SK-N-SH (cell line): ENCODE data around the gene DENR. TPM values are rescaled to one million over a fixed set of nuclear protein-coding genes. Genes with fewer than 3 reads are reported as not detected.
A peak's percentile ranks its signal among the peaks of the same experiment; 100 is the strongest.

Experiments
- CTCF ChIA-PET: fragments of 300-600, 350-600 bp; formaldehyde crosslinking; extraction: SDS; loops from one replicate; lab custom pipeline; 2021; lab: Yijun Ruan, JAX
- POLR2A ChIA-PET: fragments of 350-600 bp; sonication (Branson Sonifier 250); formaldehyde crosslinking; extraction: SDS; loops from one replicate; lab custom pipeline; 2020; ENCODE audit warnings: antibody characterized with exemption, inconsistent platforms; lab: Yijun Ruan, JAX
- DNase-seq: peaks from one replicate; pipeline ENCODE4 v3.0.0; 2012
- H2AFZ ChIP-seq: fragments of 200-600 bp; sonication (generic); 2 replicates; pipeline ENCODE4 v1.8.1; 2016; ENCODE audit warnings: antibody characterized with exemption, mild to moderate bottlenecking, low read depth
- H3F3A ChIP-seq: fragments of 200-600 bp; sonication (generic); replicated peaks from 2 replicates; pipeline ENCODE3; 2016; ENCODE audit warnings: antibody characterized with exemption, mild to moderate bottlenecking; ENCODE audit not compliant: insufficient read depth
- H3K27ac ChIP-seq, 2 experiments: fragments of 200-500 bp in 1 of 2; fragments of 200-600 bp in 1 of 2; sonication (Bioruptor generic) in 1 of 2; sonication (generic), shearing (Covaris generic) in 1 of 2; 2 replicates each; pipeline versions ENCODE4 v1.5.1 to v1.6.1; 2014 to 2016; ENCODE audit warnings: low read depth in 2 of 2, inconsistent platforms in 1 of 2, low read length in 1 of 2, mild to moderate bottlenecking in 1 of 2, mixed read lengths in 1 of 2
- H3K27me3 ChIP-seq: fragments of 200-600 bp; sonication (generic), shearing (Covaris generic); 2 replicates; pipeline ENCODE4 v1.6.1; 2016; ENCODE audit warnings: mixed run types; ENCODE audit not compliant: insufficient read depth
- H3K36me3 ChIP-seq, 2 experiments: fragments of 200-500 bp in 1 of 2; fragments of 200-600 bp in 1 of 2; sonication (Bioruptor generic) in 1 of 2; sonication (generic) in 1 of 2; replicated peaks in 1 of 2; 2 replicates each; pipeline versions ENCODE3 to v1.5.1; 2014 to 2016; ENCODE audit warnings: low read length in 1 of 2, mild to moderate bottlenecking in 1 of 2; ENCODE audit not compliant: insufficient read depth in 2 of 2, control insufficient read depth in 1 of 2
- H3K4me1 ChIP-seq, 2 experiments: fragments of 200-500 bp in 1 of 2; fragments of 200-600 bp in 1 of 2; sonication (Bioruptor generic) in 1 of 2; sonication (generic), shearing (Covaris generic) in 1 of 2; 2 replicates each; pipeline versions ENCODE4 v1.5.1 to v1.6.1; 2014 to 2016; ENCODE audit warnings: low read depth in 1 of 2, low read length in 1 of 2, mixed run types in 1 of 2; ENCODE audit not compliant: insufficient read depth in 2 of 2, control insufficient read depth in 1 of 2
- H3K4me2 ChIP-seq: fragments of 200-600 bp; sonication (generic), shearing (Covaris generic); 2 replicates; pipeline ENCODE4 v1.6.1; 2017; ENCODE audit warnings: mixed run types
- H3K4me3 ChIP-seq, 2 experiments: fragments of 200-500 bp in 1 of 2; fragments of 200-600 bp in 1 of 2; sonication (Bioruptor generic) in 1 of 2; sonication (generic), shearing (Covaris generic) in 1 of 2; 2 replicates each; pipeline versions ENCODE4 v1.5.1 to v1.8.1; 2014 to 2016; ENCODE audit warnings: low read depth in 2 of 2, inconsistent platforms in 1 of 2, low read length in 1 of 2, mild to moderate bottlenecking in 1 of 2, mixed read lengths in 1 of 2, moderate library complexity in 1 of 2
- H3K79me2 ChIP-seq: fragments of 200-600 bp; sonication (generic); 2 replicates; pipeline ENCODE4 v1.8.1; 2017; ENCODE audit warnings: mild to moderate bottlenecking; ENCODE audit not compliant: insufficient read depth
- H3K9ac ChIP-seq: fragments of 200-600 bp; sonication (generic); 2 replicates; pipeline ENCODE4 v1.6.1; 2017; ENCODE audit warnings: mixed run types
- H3K9me2 ChIP-seq: fragments of 200-600 bp; sonication (generic); 2 replicates; pipeline ENCODE4 v1.6.1; 2017; ENCODE audit warnings: mixed run types
- H3K9me3 ChIP-seq: fragments of 200-600 bp; sonication (generic); 2 replicates; pipeline ENCODE4 v1.6.1; 2017; ENCODE audit warnings: mixed run types, mild to moderate bottlenecking, moderate library complexity
- H4K20me1 ChIP-seq: fragments of 200-600 bp; sonication (generic); 2 replicates; pipeline ENCODE4 v1.6.1; 2017; ENCODE audit warnings: mild to moderate bottlenecking, mixed run types; ENCODE audit not compliant: insufficient read depth
- CTCF ChIP-seq: fragments of 200-600 bp; sonication (generic); IDR thresholded peaks from 2 replicates; pipeline ENCODE4 v1.6.1; 2017; ENCODE audit warnings: antibody characterized with exemption, mild to moderate bottlenecking, moderate library complexity
- EP300 ChIP-seq, 2 experiments: IDR thresholded peaks; 2 replicates each; pipeline versions ENCODE4 v1.4.0 to v1.6.1; 2012; ENCODE audit warnings: borderline replicate concordance in 1 of 2, low read depth in 1 of 2, low read length in 1 of 2
- FOSL2 ChIP-seq: IDR thresholded peaks from 2 replicates; pipeline ENCODE4 v1.4.0; 2012; ENCODE audit warnings: low read depth, mild to moderate bottlenecking, moderate library complexity, borderline replicate concordance
- GATA2 ChIP-seq: sonication (generic); formaldehyde crosslinking; IDR thresholded peaks from 2 replicates; pipeline ENCODE4 v1.5.0; 2020; ENCODE audit warnings: mild to moderate bottlenecking, missing genetic modification reagents
- JUND ChIP-seq: IDR thresholded peaks from 2 replicates; pipeline ENCODE4 v1.4.0; 2012
- MAX ChIP-seq: IDR thresholded peaks from 2 replicates; pipeline ENCODE4 v1.4.0; 2012; ENCODE audit warnings: low read depth
- MEF2A ChIP-seq: IDR thresholded peaks from 2 replicates; pipeline ENCODE4 v1.4.0; 2012; ENCODE audit warnings: low read depth, borderline replicate concordance
- POLR2AphosphoS5 ChIP-seq: IDR thresholded peaks from 2 replicates; pipeline ENCODE4 v1.6.1; 2012; ENCODE audit warnings: low read depth, low read length
- REST ChIP-seq: IDR thresholded peaks from 2 replicates; pipeline ENCODE4 v1.6.1; 2012; ENCODE audit warnings: mild to moderate bottlenecking, low read depth, low read length, moderate library complexity
- RXRA ChIP-seq: IDR thresholded peaks from 2 replicates; pipeline ENCODE4 v1.4.0; 2012; ENCODE audit warnings: low read depth, mild to moderate bottlenecking, borderline replicate concordance
- SIN3A ChIP-seq: IDR thresholded peaks from 2 replicates; pipeline ENCODE4 v1.6.1; 2012; ENCODE audit warnings: low read depth, mild to moderate bottlenecking, low read length, moderate library complexity, borderline replicate concordance
- TCF12 ChIP-seq: IDR thresholded peaks from 2 replicates; pipeline ENCODE4 v1.4.0; 2012
- WGBS: methylation state at CpG from one replicate; pipeline ENCODE4 v1.1.6; 2017; ENCODE audit warnings: low lambda C conversion rate; 5-methylcytosine and 5-hydroxymethylcytosine counted together
- polyA plus RNA-seq, 3 experiments: library from polyadenylated mRNA; depleted of rRNA; stranded (reverse); fragments of >200 nt; gene quantifications; 2 replicates each; pipeline ENCODE4 v1.2.3, GENCODE V29; 2012

The DENR gene
- polyA plus RNA-seq, 1 of the 3 experiments (the other 2 are of a cell fraction) = 23.2 TPM

- no peaks in the 10 kb centered on the region for H3K79me2 ChIP-seq
- H2AFZ ChIP-seq = no peak overlapping the region
- H3K36me3 ChIP-seq = no peaks in the 10 kb centered on the region
- H4K20me1 ChIP-seq = no peaks in the 10 kb centered on the region
- no peak overlapping the region for H3K27ac ChIP-seq
- no peaks in the 10 kb centered on the region for H3K9me2 ChIP-seq
- no peaks in the 10 kb centered on the region for H3F3A ChIP-seq
- TF ChIP-seq JUND (peak; percentile 46; the same call in 1 of the 2 replicates), POLR2AphosphoS5 (no peak), GATA2 (no peak), REST (no peak), MAX (no peak), RXRA (no peak), CTCF (no peak), MEF2A (0 out of 2 replicates have a peak, but pooled peaks have one; percentile 45), EP300 (IDR thresholded peaks at IDR 0.05; ENCODE audit: borderline replicate concordance in 1 of 2, low read depth in 1 of 2, low read length in 1 of 2) (no peak), FOSL2 (peak; percentile 44; the same call in 1 of the 2 replicates), TCF12 (0 out of 2 replicates have a peak, but pooled peaks have one; percentile 9), SIN3A (no peak)
- TF ChIP-seq, all 33 proteins: peak for 4
- no peak for DNase-seq
- 62% methylated on average over 5 of the region's 5 CpGs for WGBS
- Histone ChIP-seq H3K4me2 (peak overlapping the region; percentile 38; the same call in 1 of the 2 replicates), H3K9me3 (no peaks in the 10 kb centered on the region), H3K4me1 (no peaks in the 10 kb centered on the region), H3K4me3 (no peak overlapping the region), H3K27me3 (no peaks in the 10 kb centered on the region), H3K9ac (peak overlapping the region; percentile 42; the same call in 1 of the 2 replicates)
- ChIA-PET POLR2A (no interaction called here), CTCF (no interaction called here)
Measured at GRCh38 chr12:122726080-122726558, 26.5 kb upstream of the DENR start.
